ENCODE results near the gene NRM.
"Not testable (repeated sequence)": the region's sequence is repeated elsewhere in the genome, so short reads cannot be mapped to it uniquely, and the experiment has no call there.

NRM gene

GRCh38 chr6:30720738-30721197 lies 30.0 kb upstream of the NRM start:
- peak in 1 of 2 donors; percentile 58 for DNase-seq (ENCODE audit: low read depth in 2 of 2)

- DNase-seq (ENCODE audit: low read depth in 2 of 2) = peak; percentile 85 to 94
These were observed 29.3 kb upstream of the NRM start, which contains the start of gene TUBB for GRCh38 chr6:30719791-30720737. TUBB (plus strand) TSS chr6:30720352; CDS start chr6:30720507, 155 bp downstream.

GRCh38 chr6:30719356-30719755 lies 28.6 kb upstream of the NRM start:
- DNase-seq (ENCODE audit: low read depth in 2 of 2) = no peak

GRCh38 chr6:30717845-30718720 lies 27.3 kb upstream of the NRM start:
- DNase-seq (ENCODE audit: low read depth in 2 of 2) = not testable (repeated sequence)

DNA sequence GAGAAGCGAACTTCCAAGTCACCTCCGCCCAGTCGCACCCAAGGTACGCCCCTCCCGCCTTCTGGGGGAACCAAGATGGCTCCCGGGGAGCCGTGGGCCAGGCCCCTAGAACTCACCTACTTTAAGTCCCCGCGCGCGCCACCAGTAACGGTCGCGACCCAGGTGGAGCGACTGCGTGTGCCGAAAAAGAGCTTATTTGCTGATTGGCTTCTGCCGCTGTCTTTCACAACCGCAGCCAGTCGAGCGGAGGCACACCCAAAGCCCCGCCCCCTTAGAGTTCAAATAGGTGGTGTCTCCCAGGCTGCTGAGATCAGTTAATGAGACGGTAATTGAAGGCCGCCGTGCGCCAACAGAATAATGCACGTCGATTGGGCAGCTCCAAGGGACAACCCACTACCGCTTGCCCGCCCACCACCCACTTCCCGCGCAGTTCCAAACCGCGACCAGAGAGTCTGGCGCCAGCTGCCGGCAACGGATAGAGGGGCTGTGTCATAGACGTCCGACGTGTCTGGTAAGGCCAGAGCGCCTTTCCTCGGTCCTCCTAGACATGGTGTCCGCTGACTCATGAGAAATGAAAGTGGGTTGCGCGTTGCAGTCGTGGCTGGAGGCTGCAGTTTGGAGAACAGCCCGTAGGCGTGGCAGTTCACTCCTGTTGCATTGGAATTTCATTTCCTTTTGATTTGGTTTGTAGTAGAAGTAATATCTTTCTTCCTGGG lies 26.5 kb upstream of the NRM start, which contains the start of gene MDC1:
Gene MDC1 (minus strand): TSS at position 153 of the 716 bp plus-strand sequence. CDS start 2,106 bp downstream, outside the sequence.
- DNase-seq (ENCODE audit: low read depth in 2 of 2) = peak; percentile 99 to 100

DNA sequence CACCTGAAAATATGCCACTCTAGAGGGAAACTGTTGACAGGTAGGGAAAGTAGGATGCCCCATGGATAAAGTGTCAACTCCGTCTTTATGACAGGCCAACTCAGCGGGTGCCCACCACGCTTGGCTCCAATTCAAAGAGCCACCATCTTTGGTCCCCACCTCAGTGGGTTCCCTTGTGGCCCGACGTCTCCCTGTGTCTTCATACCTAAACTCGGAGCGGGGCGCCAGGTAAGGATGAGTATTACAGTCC lies 26.0 kb upstream of the NRM start:
- no peak for DNase-seq (ENCODE audit: low read depth in 2 of 2)

DNA sequence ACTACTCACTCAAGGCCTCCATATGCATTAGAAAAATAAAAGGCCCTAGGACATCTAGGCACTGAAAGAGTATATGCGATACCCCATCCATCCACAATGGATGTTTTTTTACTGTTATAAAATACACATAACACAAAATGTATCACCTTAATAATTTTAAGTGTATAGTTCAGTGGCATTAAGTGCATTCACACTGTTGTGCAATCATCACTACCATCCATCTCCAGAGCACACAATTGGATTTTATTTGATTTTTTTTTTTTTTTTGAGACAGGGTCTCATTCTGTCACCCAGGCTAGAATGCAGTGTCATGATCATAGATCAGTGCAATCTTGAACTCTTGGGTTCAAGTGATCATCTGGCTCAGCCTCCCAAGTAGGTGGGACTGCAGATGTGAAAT lies 23.5 kb upstream of the NRM start:
- no peak for DNase-seq (ENCODE audit: low read depth in 2 of 2)

DNA sequence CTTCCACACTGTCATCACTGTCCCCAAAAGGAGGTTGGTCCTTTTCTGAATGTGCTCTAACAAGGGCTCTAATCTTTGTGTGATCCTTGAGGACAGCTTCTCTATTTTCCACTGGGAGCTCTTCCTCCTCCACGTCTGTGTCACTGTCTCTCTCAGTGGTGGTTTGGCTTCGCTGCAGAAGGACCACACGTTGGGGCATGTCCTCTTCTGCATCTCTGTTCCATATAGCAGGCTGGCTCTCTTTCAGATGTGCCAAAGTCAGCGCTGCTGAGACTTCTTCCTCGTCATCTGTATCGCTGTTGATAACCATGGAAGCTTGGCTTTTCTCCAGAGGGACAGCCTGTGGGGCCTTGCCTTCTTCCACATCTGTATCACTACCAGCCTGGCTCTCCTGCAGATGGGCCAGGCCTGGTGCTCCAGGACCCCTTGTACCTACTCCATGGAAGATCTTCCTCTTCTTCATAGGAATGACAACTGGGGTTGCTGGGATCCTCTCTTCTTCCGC lies 21.7 kb upstream of the NRM start:
- no peak for DNase-seq (ENCODE audit: low read depth in 2 of 2)

DNA sequence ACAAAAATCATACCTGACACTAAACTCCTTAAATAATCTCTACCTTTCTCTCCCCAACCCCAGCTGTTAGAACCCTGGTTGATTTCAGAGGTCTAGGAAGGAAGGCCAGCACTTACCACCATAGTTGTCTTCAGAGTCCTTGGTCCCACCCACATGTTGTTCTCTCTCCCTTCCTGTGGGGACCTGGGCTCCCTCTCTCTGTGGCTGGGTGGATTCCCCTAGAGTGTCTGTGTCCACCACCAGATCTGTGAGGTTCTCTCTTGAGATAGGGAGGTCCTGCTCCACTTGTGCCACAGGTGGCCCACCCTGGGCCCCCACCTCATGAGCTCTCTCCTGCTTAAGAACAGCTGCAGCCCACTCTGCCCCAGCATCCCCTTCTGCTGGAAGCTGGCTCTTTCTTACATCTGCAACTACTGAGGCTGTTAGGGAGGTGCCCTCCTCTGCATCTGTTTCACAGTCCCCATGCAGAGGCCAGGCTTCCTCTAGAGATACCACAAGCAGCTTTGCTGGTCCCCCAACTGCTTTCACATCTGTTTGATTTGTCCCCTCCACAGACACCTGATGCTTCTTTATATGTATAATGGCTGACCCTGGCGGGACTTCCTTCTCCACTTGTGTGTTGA lies 21.1 kb upstream of the NRM start:
- no peak for DNase-seq (ENCODE audit: low read depth in 2 of 2)

- DNase-seq (ENCODE audit: low read depth in 2 of 2) = no peak
These were observed 18.5 kb upstream of the NRM start for GRCh38 chr6:30709101-30709868.

DNA sequence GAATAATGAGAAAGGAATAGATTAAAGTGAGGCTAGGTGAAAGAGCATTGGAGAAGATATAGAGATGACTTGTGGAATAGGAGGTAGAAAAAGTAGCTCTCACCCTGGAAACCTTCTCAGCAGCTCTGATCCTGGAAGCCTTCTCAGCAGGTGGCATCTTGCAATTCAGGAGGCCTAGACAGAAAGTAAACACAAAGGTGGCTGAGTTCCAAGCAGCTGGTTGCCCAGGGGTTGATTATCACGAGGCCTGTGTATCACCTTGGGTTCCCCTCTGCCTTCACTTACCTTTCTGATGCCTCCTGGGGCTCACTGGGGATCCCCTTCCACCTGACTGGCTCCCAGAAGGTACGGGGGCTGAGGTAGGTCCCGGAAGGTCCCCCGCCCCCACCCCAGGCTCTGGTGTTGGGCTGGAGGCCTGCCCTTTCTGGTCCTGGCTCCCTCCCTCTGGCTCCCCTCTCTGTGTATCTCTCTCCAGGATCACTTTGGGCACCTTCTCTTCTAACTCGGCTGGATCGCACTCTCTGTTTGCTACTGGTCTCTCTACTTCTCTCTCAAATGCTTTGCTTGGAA lies 16.6 kb upstream of the NRM start:
- no peak for DNase-seq (ENCODE audit: low read depth in 2 of 2)

GRCh38 chr6:30705620-30706019 lies 14.8 kb upstream of the NRM start:
- DNase-seq (ENCODE audit: low read depth in 2 of 2) = no peak

GRCh38 chr6:30703821-30704220 lies 13.0 kb upstream of the NRM start:
- DNase-seq (ENCODE audit: low read depth in 2 of 2) = no peak

DNA sequence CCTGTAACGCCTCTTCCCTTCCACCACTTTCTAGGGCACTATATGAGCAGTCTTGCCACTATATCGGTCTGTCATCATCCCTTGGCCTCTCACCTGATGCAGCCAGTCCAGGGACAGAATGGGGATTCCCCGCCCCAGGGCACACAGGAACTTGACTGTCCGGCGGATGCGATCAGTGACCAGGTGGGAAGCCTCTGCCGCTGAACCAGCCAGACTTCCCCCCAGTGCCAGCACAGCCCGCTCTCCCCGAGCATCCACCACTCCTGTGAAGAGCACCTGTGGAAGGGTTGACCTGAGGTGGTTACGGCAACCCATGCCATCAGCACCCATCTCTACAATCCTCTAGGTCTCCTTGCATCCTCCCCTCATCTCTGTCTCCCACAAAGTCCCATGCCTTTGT lies 12.2 kb upstream of the NRM start:
- DNase-seq (ENCODE audit: low read depth in 2 of 2) = no peak

DNA sequence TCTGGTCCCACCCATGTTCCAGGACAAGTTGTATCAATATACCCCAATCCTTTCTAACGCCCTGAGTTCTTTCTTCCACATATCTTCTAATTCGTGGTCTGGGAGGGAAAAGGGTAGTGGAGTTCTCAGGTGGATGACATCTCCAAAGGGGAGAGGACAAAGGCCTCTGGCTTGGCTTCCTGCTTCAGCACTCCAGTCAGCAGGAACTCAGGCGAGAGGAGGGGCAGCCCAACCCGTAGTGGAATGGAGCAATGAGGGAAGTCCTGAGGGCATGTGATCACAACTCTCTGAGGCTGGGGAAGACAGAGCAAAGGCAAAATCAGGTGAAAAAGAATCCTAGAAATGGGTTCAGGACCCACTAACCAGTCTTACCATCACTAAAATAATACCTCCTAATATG lies 9.6 kb upstream of the NRM start:
- DNase-seq (ENCODE audit: low read depth in 2 of 2) = no peak

GRCh38 chr6:30696432-30696831 lies 5.6 kb upstream of the NRM start:
- DNase-seq (ENCODE audit: low read depth in 2 of 2) = no peak

- DNase-seq (ENCODE audit: low read depth in 2 of 2) = no peak
These were observed 544 bp upstream of the NRM start for GRCh38 chr6:30691208-30691847.

DNA sequence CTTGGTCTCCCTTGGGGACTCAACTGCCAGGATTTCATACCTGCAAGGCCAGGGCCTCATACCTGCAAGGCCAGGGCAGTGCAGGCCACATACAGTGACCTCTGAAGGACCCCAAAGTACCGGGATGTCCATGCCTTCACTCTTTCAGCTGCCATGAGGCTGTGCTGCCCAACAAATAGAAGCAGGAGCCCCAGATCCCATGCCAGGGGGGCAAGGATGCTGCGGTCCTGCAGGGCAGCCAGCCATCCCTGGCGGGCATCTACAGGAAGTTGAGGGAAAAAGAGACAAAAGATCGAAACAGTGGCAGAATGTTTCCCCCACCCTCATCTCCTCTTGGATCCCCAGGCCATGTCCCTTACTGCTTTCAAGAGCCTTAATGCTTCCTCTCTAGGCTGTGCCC lies 799 bp downstream of the NRM start:
- no peak for DNase-seq (ENCODE audit: low read depth in 2 of 2)

- DNase-seq (ENCODE audit: low read depth in 2 of 2) = no peak
These were observed 1.5 kb downstream of the NRM start for GRCh38 chr6:30689022-30689865.
